Measurements from ENCODE around the gene RDM1. TPM values are rescaled to one million over a fixed set of nuclear protein-coding genes. Genes with fewer than 3 reads are reported as not detected.
"Not testable (repeated sequence)": the region's sequence is repeated elsewhere in the genome, so short reads cannot be mapped to it uniquely, and the experiment has no call there.

Gene RDM1
- total and polyA plus RNA-seq, 4 donors: 0.10 to 0.26 TPM; not detected in 2

DNA sequence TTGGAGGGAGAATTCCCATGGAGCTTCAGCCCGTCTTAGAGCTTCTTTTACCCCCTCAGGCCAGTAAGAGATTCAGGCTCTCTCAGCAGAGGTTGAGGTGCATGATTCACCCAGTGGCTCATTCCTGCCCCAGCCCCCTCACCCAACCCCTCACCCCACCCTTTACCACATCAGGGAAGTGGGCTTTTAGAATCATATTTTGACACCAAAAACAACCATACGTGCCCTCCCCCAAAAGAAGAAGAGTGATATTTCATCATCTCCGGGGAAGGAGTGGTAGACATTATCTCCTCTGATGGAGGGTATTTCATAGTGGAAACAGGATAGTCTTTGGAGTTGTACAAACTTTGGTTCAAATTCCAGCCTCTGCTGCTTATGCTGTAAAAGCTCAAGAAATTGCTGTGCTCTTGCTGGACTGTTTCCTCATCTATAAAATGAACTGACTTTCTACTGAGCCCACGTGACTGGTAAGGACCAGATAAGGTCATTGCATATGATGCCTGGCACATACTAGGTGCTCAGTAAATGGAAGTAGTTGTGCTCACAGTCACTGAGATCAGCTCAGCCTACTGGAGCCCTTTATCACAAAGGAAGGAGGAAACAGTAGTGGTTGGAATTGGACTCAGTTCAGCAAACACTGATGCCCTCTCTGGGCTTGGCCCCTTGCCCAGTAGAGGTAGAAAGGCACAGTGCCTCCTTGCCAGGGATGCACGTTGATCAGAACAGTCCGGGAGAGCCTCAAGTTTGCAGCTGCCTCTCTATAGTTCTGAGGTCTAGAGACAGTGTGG is 32.1 kb downstream of the RDM1 start:
- ATAC-seq (ENCODE audit: insufficient read depth, low FRiP score) (no peak), DNase-seq (no peak)
- no peak overlapping the region for H3K27ac ChIP-seq (ENCODE audit: low read depth in 1 of 2, low read length in 1 of 2)
- H3K4me3 ChIP-seq: no peak overlapping the region
- H3K27me3 ChIP-seq (ENCODE audit: control insufficient read depth in 3 of 3, insufficient read depth in 3 of 3, low read length in 2 of 3): no peaks in the 10 kb centered on the region
- no peaks in the 10 kb centered on the region for H3K36me3 ChIP-seq (ENCODE audit: control insufficient read depth in 4 of 4, insufficient read depth in 4 of 4, low read length in 4 of 4)
- no peak overlapping the region for H3K9ac ChIP-seq (ENCODE audit: insufficient read depth in 1 of 2, low read length in 2 of 2)
- no peaks in the 10 kb centered on the region for H3K4me1 ChIP-seq (ENCODE audit: control insufficient read depth in 5 of 5, insufficient read depth in 5 of 5, low read length in 5 of 5)
- H3K9me3 ChIP-seq (ENCODE audit: control insufficient read depth in 4 of 4, insufficient read depth in 3 of 4, low read length in 3 of 4): no peaks in the 10 kb centered on the region
- TF ChIP-seq, protein P1, sequence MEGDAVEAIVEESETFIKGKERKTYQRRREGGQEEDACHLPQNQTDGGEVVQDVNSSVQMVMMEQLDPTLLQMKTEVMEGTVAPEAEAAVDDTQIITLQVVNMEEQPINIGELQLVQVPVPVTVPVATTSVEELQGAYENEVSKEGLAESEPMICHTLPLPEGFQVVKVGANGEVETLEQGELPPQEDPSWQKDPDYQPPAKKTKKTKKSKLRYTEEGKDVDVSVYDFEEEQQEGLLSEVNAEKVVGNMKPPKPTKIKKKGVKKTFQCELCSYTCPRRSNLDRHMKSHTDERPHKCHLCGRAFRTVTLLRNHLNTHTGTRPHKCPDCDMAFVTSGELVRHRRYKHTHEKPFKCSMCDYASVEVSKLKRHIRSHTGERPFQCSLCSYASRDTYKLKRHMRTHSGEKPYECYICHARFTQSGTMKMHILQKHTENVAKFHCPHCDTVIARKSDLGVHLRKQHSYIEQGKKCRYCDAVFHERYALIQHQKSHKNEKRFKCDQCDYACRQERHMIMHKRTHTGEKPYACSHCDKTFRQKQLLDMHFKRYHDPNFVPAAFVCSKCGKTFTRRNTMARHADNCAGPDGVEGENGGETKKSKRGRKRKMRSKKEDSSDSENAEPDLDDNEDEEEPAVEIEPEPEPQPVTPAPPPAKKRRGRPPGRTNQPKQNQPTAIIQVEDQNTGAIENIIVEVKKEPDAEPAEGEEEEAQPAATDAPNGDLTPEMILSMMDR (IDR thresholded peaks at IDR 0.05; ENCODE audit: control extremely low read depth, extremely low read depth): no peak
- 27 to 51% methylated on average over 6 of the region's 6 CpGs for WGBS, 2 donors

- not testable (repeated sequence) for H3K4me1 ChIP-seq (ENCODE audit: control insufficient read depth in 5 of 5, insufficient read depth in 5 of 5, low read length in 5 of 5); ATAC-seq (ENCODE audit: insufficient read depth, low FRiP score); H3K9ac ChIP-seq (ENCODE audit: insufficient read depth in 1 of 2, low read length in 2 of 2); H3K27ac ChIP-seq (ENCODE audit: low read depth in 1 of 2, low read length in 1 of 2); DNase-seq; H3K4me3 ChIP-seq; H3K36me3 ChIP-seq (ENCODE audit: control insufficient read depth in 4 of 4, insufficient read depth in 4 of 4, low read length in 4 of 4); H3K9me3 ChIP-seq (ENCODE audit: control insufficient read depth in 4 of 4, insufficient read depth in 3 of 4, low read length in 3 of 4); H3K27me3 ChIP-seq (ENCODE audit: control insufficient read depth in 3 of 3, insufficient read depth in 3 of 3, low read length in 2 of 3)
- 92 to 96% methylated on average over 7 of the region's 7 CpGs for WGBS, 2 donors
Observed at GRCh38 chr17:35897772-35898171, 32.8 kb downstream of the RDM1 start.

- TF ChIP-seq, protein P1 (IDR thresholded peaks at IDR 0.05; ENCODE audit: control extremely low read depth, extremely low read depth): no peak
- no peak overlapping the region for H3K27ac ChIP-seq (ENCODE audit: low read depth in 1 of 2, low read length in 1 of 2)
- no peaks in the 10 kb centered on the region for H3K36me3 ChIP-seq (ENCODE audit: control insufficient read depth in 4 of 4, insufficient read depth in 4 of 4, low read length in 4 of 4)
- no peak overlapping the region for H3K9ac ChIP-seq (ENCODE audit: insufficient read depth in 1 of 2, low read length in 2 of 2)
- no peaks in the 10 kb centered on the region for H3K9me3 ChIP-seq (ENCODE audit: control insufficient read depth in 4 of 4, insufficient read depth in 3 of 4, low read length in 3 of 4)
- H3K4me3 ChIP-seq: no peak overlapping the region
- no peaks in the 10 kb centered on the region for H3K27me3 ChIP-seq (ENCODE audit: control insufficient read depth in 3 of 3, insufficient read depth in 3 of 3, low read length in 2 of 3)
- ATAC-seq (ENCODE audit: insufficient read depth, low FRiP score) (no peak), DNase-seq (no peak)
- WGBS, 2 donors: 35 to 63% methylated on average over 14 of the region's 14 CpGs
- no peaks in the 10 kb centered on the region for H3K4me1 ChIP-seq (ENCODE audit: control insufficient read depth in 5 of 5, insufficient read depth in 5 of 5, low read length in 5 of 5)
Observed at GRCh38 chr17:35895636-35896587, 34.7 kb downstream of the RDM1 start.

DNA sequence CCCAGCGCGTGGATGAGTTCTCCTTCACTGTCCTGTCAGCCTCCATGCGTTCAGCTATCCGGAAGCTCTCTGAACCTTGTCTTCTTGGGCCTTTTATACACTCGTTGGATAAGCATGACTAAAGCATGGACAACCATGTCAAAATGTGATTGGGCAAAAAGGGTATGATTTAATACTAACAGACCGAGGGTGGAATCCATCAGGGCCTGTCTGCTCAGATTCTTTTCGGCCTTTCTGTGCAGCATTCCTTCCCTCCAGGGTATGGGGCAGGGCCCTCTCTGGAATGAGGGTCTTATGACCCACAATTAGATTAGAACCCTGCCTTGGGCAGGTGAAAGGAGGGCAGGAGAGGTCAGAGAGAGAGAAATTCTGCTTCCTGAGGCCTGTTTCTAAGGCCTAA is 36.4 kb downstream of the RDM1 start:
- no peak overlapping the region for H3K9ac ChIP-seq (ENCODE audit: insufficient read depth in 1 of 2, low read length in 2 of 2)
- no peaks in the 10 kb centered on the region for H3K36me3 ChIP-seq (ENCODE audit: control insufficient read depth in 4 of 4, insufficient read depth in 4 of 4, low read length in 4 of 4)
- TF ChIP-seq, protein P1 (IDR thresholded peaks at IDR 0.05; ENCODE audit: control extremely low read depth, extremely low read depth): no peak
- DNase-seq (no peak), ATAC-seq (ENCODE audit: insufficient read depth, low FRiP score) (no peak)
- H3K27me3 ChIP-seq (ENCODE audit: control insufficient read depth in 3 of 3, insufficient read depth in 3 of 3, low read length in 2 of 3): no peaks in the 10 kb centered on the region
- H3K4me1 ChIP-seq (ENCODE audit: control insufficient read depth in 5 of 5, insufficient read depth in 5 of 5, low read length in 5 of 5): peaks cover 0 to 11% (median 4%) of the 10 kb centered on the region in 5 donors
- 95 to 96% methylated on average over 7 of the region's 7 CpGs for WGBS, 2 donors
- H3K4me3 ChIP-seq: no peak overlapping the region
- no peak overlapping the region for H3K27ac ChIP-seq (ENCODE audit: low read depth in 1 of 2, low read length in 1 of 2)
- no peaks in the 10 kb centered on the region for H3K9me3 ChIP-seq (ENCODE audit: control insufficient read depth in 4 of 4, insufficient read depth in 3 of 4, low read length in 3 of 4)

Data from lung (tissue), 12 donors.